ENCODE measurements around the gene SEMA3C.

SEMA3C gene

GRCh38 chr7:80918909-80919721 is at the start of gene SEMA3C:
SEMA3C (minus strand) TSS chr7:80919051; CDS start chr7:80916781, 2,270 bp downstream.
- no peaks in the 10 kb centered on the region for H3K9me2 ChIP-seq (replicated peaks; ENCODE audit: low read depth, low read length)

GRCh38 chr7:80968606-80969005 is 49.8 kb upstream of the SEMA3C start:
- Histone ChIP-seq H3F3A (ENCODE audit: low read depth) (no peaks in the 10 kb centered on the region), H2AFZ (ENCODE audit: low read length) (no peak overlapping the region), H3K27me3 (ENCODE audit: insufficient read depth, low read length, poor library complexity, severe bottlenecking) (no peaks in the 10 kb centered on the region), H3K9me3 (ENCODE audit: insufficient read depth, low read depth, low read length) (no peaks in the 10 kb centered on the region), H3K9ac (ENCODE audit: low read depth, low read length, poor library complexity, severe bottlenecking) (no peak overlapping the region), H4K20me1 (ENCODE audit: insufficient read depth, low read length, poor library complexity, severe bottlenecking) (no peaks in the 10 kb centered on the region), H3K36me3 (ENCODE audit: insufficient read depth, low read length) (no peaks in the 10 kb centered on the region), H3K4me1 (ENCODE audit: insufficient read depth, low read length, poor library complexity, severe bottlenecking) (no peaks in the 10 kb centered on the region), H3K9me2 (replicated peaks; ENCODE audit: low read depth, low read length) (no peaks in the 10 kb centered on the region), H3K4me2 (ENCODE audit: low read depth, low read length, poor library complexity, severe bottlenecking) (no peak overlapping the region), H3K4me3 (ENCODE audit: low read length, poor library complexity, severe bottlenecking) (no peak overlapping the region), H3K79me2 (ENCODE audit: insufficient read depth, low read length) (no peaks in the 10 kb centered on the region)
- TF ChIP-seq CTCF (conservative IDR thresholded peaks at IDR 0.05; ENCODE audit: low read length), result no peak
- TF ChIP-seq EZH2phosphoT487 (IDR thresholded peaks at IDR 0.05; ENCODE audit: borderline replicate concordance), result no peak

More at GRCh38 chr7:80918909-80919721, at the start of gene SEMA3C:
- no peaks in the 10 kb centered on the region for H3K79me2 ChIP-seq (ENCODE audit: insufficient read depth, low read length)
- H3K9ac ChIP-seq (ENCODE audit: low read depth, low read length, poor library complexity, severe bottlenecking), result no peak within 1 kb of the TSS
- H2AFZ ChIP-seq (ENCODE audit: low read length), result no peak within 1 kb of the TSS
- no peak within 1 kb of the TSS for H3K4me2 ChIP-seq (ENCODE audit: low read depth, low read length, poor library complexity, severe bottlenecking)
- H3K27me3 ChIP-seq (ENCODE audit: insufficient read depth, low read length, poor library complexity, severe bottlenecking), result no peaks in the 10 kb centered on the region
- no peak within 1 kb of the TSS for H3K4me3 ChIP-seq (ENCODE audit: low read length, poor library complexity, severe bottlenecking)
- H3K36me3 ChIP-seq (ENCODE audit: insufficient read depth, low read length), result no peaks in the 10 kb centered on the region
- no peaks in the 10 kb centered on the region for H3K4me1 ChIP-seq (ENCODE audit: insufficient read depth, low read length, poor library complexity, severe bottlenecking)
- H3K9me3 ChIP-seq (ENCODE audit: insufficient read depth, low read depth, low read length), result no peaks in the 10 kb centered on the region
- H3F3A ChIP-seq (ENCODE audit: low read depth), result no peaks in the 10 kb centered on the region
- no peaks in the 10 kb centered on the region for H4K20me1 ChIP-seq (ENCODE audit: insufficient read depth, low read length, poor library complexity, severe bottlenecking)
- TF ChIP-seq CTCF (conservative IDR thresholded peaks at IDR 0.05; ENCODE audit: low read length) (no peak), EZH2phosphoT487 (IDR thresholded peaks at IDR 0.05; ENCODE audit: borderline replicate concordance) (no peak)

- Histone ChIP-seq H3K4me3 (ENCODE audit: low read length, poor library complexity, severe bottlenecking) (no peak overlapping the region), H3K4me2 (ENCODE audit: low read depth, low read length, poor library complexity, severe bottlenecking) (no peak overlapping the region), H3K9ac (ENCODE audit: low read depth, low read length, poor library complexity, severe bottlenecking) (no peak overlapping the region), H3K9me3 (ENCODE audit: insufficient read depth, low read depth, low read length) (no peaks in the 10 kb centered on the region), H2AFZ (ENCODE audit: low read length) (no peak overlapping the region), H3F3A (ENCODE audit: low read depth) (no peaks in the 10 kb centered on the region), H3K27me3 (ENCODE audit: insufficient read depth, low read length, poor library complexity, severe bottlenecking) (no peaks in the 10 kb centered on the region), H3K4me1 (ENCODE audit: insufficient read depth, low read length, poor library complexity, severe bottlenecking) (no peaks in the 10 kb centered on the region), H3K79me2 (ENCODE audit: insufficient read depth, low read length) (no peaks in the 10 kb centered on the region), H3K36me3 (ENCODE audit: insufficient read depth, low read length) (no peaks in the 10 kb centered on the region), H4K20me1 (ENCODE audit: insufficient read depth, low read length, poor library complexity, severe bottlenecking) (no peaks in the 10 kb centered on the region), H3K9me2 (replicated peaks; ENCODE audit: low read depth, low read length) (no peaks in the 10 kb centered on the region)
- TF ChIP-seq EZH2phosphoT487 (IDR thresholded peaks at IDR 0.05; ENCODE audit: borderline replicate concordance) (no peak), CTCF (conservative IDR thresholded peaks at IDR 0.05; ENCODE audit: low read length) (no peak)
Measured at GRCh38 chr7:80967917-80968297, 49.1 kb upstream of the SEMA3C start.

Measured in Loucy (cell line).